OCI-LY3 (cell line): ENCODE measurements around the gene PLXDC2.

Source experiments
- H2AFZ ChIP-seq: fragments of 200-600, 300-600 bp; shearing (Covaris generic); 2 replicates; pipeline ENCODE4 v1.6.0; 2014; ENCODE audit warnings: antibody characterized with exemption, low read depth, low read length
- H3K27ac ChIP-seq: fragments of 200-600, 300-600 bp; sonication (generic); 2 replicates; pipeline ENCODE4 v1.5.1; 2014; ENCODE audit warnings: mild to moderate bottlenecking, low read length, moderate library complexity, mixed read lengths
- H3K27me3 ChIP-seq: fragments of 200-600, 300-600 bp; sonication (generic); 2 replicates; pipeline ENCODE4 v1.6.1; 2014; ENCODE audit warnings: low read depth, low read length, mixed read lengths
- H3K36me3 ChIP-seq: fragments of 200-600, 300-600 bp; sonication (generic); replicated peaks from 2 replicates; pipeline ENCODE3; 2014; ENCODE audit warnings: low read depth, low read length, mixed read lengths
- H3K4me1 ChIP-seq: fragments of 300-600, 200-600 bp; sonication (generic); 2 replicates; pipeline ENCODE4 v1.6.1; 2014; ENCODE audit warnings: low read length, mixed read lengths
- H3K4me2 ChIP-seq: fragments of 200-600, 300-600 bp; sonication (generic); 2 replicates; pipeline ENCODE4 v1.6.1; 2014; ENCODE audit warnings: low read length, mixed read lengths
- H3K4me3 ChIP-seq: fragments of 300-600, 200-600 bp; sonication (generic); 2 replicates; pipeline ENCODE4 v1.5.1; 2014; ENCODE audit warnings: antibody characterized with exemption, mild to moderate bottlenecking, low read length, moderate library complexity
- H3K79me2 ChIP-seq: fragments of 300-600, 200-600 bp; shearing (Covaris generic); 2 replicates; pipeline ENCODE4 v1.6.1; 2014; ENCODE audit warnings: mild to moderate bottlenecking, low read length, mixed read lengths
- H3K9ac ChIP-seq: fragments of 300-600, 200-600 bp; shearing (Covaris generic); 2 replicates; pipeline ENCODE4 v1.6.0; 2014; ENCODE audit warnings: mild to moderate bottlenecking, low read length, moderate library complexity
- H3K9me3 ChIP-seq: fragments of 200-600, 300-600 bp; shearing (Covaris generic); 2 replicates; pipeline ENCODE4 v1.6.1; 2014; ENCODE audit warnings: low read length, mixed read lengths; ENCODE audit not compliant: insufficient read depth
- H4K20me1 ChIP-seq: fragments of 200-600, 300-600 bp; sonication (generic); 2 replicates; pipeline ENCODE4 v1.6.1; 2016; ENCODE audit warnings: low read length, mixed read lengths; ENCODE audit not compliant: insufficient read depth
- EZH2phosphoT487 ChIP-seq: fragments of 200-600 bp; shearing (Covaris generic); IDR thresholded peaks from 2 replicates; pipeline ENCODE4 v1.6.1; 2018; ENCODE audit warnings: antibody characterized with exemption, mixed run types, low read depth
- TF ChIP-seq, protein P1 (sequence below): fragments of 200-600, 300-600 bp; sonication (generic); IDR thresholded peaks from 2 replicates; pipeline ENCODE4 v1.5.1; 2014; ENCODE audit warnings: antibody characterized with exemption, low read length, low read depth

PLXDC2 gene

DNA sequence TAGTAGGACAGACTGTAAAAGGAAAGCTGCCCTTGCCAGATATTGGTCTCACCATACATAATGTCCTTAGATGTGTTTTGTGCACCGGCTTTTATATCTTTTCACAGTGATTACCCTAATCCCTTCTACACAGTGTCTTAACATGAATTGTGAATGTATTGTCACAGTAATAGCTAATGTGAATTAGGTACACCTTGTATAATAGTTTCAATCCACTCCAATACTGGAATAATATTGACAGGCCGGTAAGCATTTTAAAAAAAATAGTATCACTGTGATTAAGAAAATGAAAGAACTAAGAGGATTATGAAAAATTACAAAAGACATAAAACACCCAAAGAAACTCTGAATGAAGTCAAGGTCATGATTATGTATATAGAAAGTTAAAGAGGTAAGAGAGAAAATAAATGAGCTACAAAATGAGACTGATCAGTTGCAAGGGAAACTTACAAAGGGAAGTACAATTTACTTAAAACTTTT lies 420.9 kb downstream of the PLXDC2 start:
- no peaks in the 10 kb centered on the region for H3K79me2 ChIP-seq
- no peak overlapping the region for H3K9ac ChIP-seq
- H3K9me3 ChIP-seq = no peaks in the 10 kb centered on the region
- no peak overlapping the region for H2AFZ ChIP-seq
- H3K36me3 ChIP-seq = no peaks in the 10 kb centered on the region
- TF ChIP-seq, protein P1, sequence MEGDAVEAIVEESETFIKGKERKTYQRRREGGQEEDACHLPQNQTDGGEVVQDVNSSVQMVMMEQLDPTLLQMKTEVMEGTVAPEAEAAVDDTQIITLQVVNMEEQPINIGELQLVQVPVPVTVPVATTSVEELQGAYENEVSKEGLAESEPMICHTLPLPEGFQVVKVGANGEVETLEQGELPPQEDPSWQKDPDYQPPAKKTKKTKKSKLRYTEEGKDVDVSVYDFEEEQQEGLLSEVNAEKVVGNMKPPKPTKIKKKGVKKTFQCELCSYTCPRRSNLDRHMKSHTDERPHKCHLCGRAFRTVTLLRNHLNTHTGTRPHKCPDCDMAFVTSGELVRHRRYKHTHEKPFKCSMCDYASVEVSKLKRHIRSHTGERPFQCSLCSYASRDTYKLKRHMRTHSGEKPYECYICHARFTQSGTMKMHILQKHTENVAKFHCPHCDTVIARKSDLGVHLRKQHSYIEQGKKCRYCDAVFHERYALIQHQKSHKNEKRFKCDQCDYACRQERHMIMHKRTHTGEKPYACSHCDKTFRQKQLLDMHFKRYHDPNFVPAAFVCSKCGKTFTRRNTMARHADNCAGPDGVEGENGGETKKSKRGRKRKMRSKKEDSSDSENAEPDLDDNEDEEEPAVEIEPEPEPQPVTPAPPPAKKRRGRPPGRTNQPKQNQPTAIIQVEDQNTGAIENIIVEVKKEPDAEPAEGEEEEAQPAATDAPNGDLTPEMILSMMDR = no peak
- no peak for TF ChIP-seq EZH2phosphoT487
- H3K4me3 ChIP-seq = no peak overlapping the region
- no peaks in the 10 kb centered on the region for H4K20me1 ChIP-seq
- H3K4me2 ChIP-seq = no peak overlapping the region
- H3K27ac ChIP-seq = no peak overlapping the region
- H3K27me3 ChIP-seq = no peaks in the 10 kb centered on the region
- H3K4me1 ChIP-seq = no peaks in the 10 kb centered on the region

DNA sequence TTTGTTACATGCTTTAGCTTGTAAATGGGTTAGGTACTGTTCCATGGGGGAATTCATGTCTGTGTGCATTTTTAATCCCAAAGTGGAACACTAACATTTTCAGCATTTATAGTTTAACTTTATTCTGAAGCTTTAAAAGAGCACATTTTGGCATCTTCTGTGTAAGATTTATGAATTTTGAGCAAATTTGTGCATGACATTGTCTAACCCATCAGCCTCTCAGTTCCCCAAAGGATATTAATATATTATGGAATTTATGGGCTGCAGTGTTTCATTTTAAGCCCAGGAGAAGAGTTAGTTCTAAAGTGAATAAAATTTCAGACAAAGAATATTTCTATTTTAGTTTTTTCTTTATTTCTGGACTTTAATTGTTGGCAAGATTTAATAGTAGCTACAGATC lies 421.4 kb downstream of the PLXDC2 start:
- Histone ChIP-seq H3K9me3 (no peaks in the 10 kb centered on the region), H3K27ac (no peak overlapping the region), H3K4me1 (no peaks in the 10 kb centered on the region), H3K4me2 (no peak overlapping the region), H3K4me3 (no peak overlapping the region), H2AFZ (no peak overlapping the region), H3K9ac (no peak overlapping the region), H4K20me1 (no peaks in the 10 kb centered on the region), H3K27me3 (no peaks in the 10 kb centered on the region), H3K36me3 (no peaks in the 10 kb centered on the region), H3K79me2 (no peaks in the 10 kb centered on the region)
- TF ChIP-seq, protein P1 = no peak
- TF ChIP-seq EZH2phosphoT487 = no peak

DNA sequence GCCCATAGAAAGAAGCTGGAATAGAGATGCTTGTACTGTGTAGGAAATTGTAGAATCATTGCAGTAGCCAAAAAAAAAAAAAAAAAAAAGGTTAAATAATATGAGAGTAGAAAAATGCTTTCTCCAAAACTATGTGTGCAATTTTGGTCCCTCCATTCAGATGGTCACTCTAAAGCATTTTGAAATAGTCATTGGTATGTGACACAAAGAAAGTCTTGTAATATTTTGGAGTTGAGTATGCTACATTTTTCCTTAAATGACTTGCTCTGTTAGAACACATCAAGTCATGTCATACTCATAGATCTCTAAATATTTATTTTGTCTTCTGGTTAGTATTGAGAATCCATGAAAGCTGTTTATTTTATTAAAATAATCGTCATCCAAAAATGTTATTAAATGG lies 424.4 kb downstream of the PLXDC2 start:
- Histone ChIP-seq H3K79me2 (no peaks in the 10 kb centered on the region), H3K27me3 (no peaks in the 10 kb centered on the region), H3K9me3 (no peaks in the 10 kb centered on the region), H3K4me3 (no peak overlapping the region), H3K36me3 (no peaks in the 10 kb centered on the region), H3K27ac (no peak overlapping the region), H3K4me2 (no peak overlapping the region), H3K4me1 (no peaks in the 10 kb centered on the region), H2AFZ (no peak overlapping the region), H4K20me1 (no peaks in the 10 kb centered on the region), H3K9ac (no peak overlapping the region)
- TF ChIP-seq EZH2phosphoT487 = no peak
- TF ChIP-seq, protein P1 = no peak

DNA sequence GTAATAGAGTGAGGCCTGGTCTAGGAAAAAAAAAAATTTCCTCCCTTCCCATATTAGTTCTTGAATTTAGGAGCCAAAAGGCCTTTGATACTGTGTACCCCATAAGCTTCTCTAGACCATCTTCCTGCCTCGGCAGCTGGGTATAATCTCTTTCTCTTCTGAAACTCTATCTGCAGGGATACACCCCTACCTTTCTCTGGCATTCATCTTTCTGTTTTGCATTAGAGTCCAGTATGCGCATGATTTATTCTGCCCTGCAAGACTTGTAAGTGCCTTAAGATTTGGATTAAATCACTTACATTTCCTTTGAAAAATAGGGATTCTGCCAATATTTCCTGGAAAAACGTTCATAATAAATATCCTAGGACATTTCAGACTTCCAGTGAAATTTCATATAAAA lies 431.2 kb downstream of the PLXDC2 start:
- Histone ChIP-seq H3K27me3 (no peaks in the 10 kb centered on the region), H3K79me2 (no peaks in the 10 kb centered on the region), H3K4me2 (no peak overlapping the region)

More for the DNA sequence above, 431.2 kb downstream of the PLXDC2 start:
- H2AFZ ChIP-seq = no peak overlapping the region
- H4K20me1 ChIP-seq = no peaks in the 10 kb centered on the region
- H3K36me3 ChIP-seq = no peaks in the 10 kb centered on the region
- H3K4me1 ChIP-seq = no peaks in the 10 kb centered on the region
- H3K27ac ChIP-seq = no peak overlapping the region
- no peak overlapping the region for H3K9ac ChIP-seq
- no peaks in the 10 kb centered on the region for H3K9me3 ChIP-seq
- TF ChIP-seq, protein P1 = no peak
- TF ChIP-seq EZH2phosphoT487 = no peak
- no peak overlapping the region for H3K4me3 ChIP-seq
